Measurements from ENCODE around the gene TRIM46.

The TRIM46 gene

GRCh38 chr1:155197901-155198546 is 24.4 kb downstream of the TRIM46 start:
- no peak overlapping the region for H3K4me3 ChIP-seq (replicated peaks in 1 of 2; ENCODE audit: low read depth in 2 of 2, low read length in 2 of 2)
- TF ChIP-seq CTCF (IDR thresholded peaks at IDR 0.05; ENCODE audit: low read depth, low read length) = no peak
- DNase-seq (ENCODE audit: low read depth in 2 of 2) = no peak

DNA sequence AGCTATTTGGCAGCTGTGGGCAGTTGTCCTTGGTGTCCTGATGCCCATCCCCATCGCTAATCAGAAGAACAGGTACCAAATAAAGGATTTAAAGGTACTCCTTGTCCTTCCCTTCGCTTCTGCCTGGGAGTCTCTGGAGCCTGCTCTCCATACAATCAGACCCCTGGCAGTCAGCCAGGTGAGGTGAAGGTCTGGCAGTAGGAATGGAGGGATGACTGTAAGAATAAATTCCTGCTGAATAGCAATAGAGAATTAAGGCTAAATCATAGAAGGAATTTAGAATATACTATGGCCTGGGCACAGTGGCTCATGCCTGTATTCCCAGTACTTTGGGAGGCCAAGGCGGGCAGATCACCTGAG is 24.9 kb downstream of the TRIM46 start:
- DNase-seq (ENCODE audit: low read depth in 2 of 2) = no peak

DNA sequence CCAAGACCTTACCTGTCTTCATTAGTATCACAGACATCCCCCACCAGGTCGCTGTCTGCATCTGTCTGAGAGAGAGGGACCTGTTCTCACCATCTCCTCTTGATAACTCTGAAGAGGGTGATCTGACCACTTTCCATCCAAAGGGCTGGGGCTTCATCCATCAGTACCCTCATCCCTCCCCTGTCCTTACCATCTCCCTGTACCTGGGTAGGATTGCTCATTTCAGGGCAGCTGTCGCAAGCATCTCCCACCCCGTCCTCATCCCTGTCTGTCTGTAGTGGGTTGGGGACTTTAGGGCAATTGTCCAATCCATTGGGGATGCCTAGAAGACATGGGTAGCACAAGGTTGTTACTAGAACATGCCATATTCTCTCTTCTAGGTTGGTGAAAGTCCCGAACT is 26.1 kb downstream of the TRIM46 start:
- DNase-seq (ENCODE audit: low read depth in 2 of 2) = no peak
- no peak for TF ChIP-seq CTCF (IDR thresholded peaks at IDR 0.05; ENCODE audit: low read depth, low read length)
- H3K4me3 ChIP-seq (replicated peaks in 1 of 2; ENCODE audit: low read depth in 2 of 2, low read length in 2 of 2) = no peak overlapping the region

More for the DNA sequence above, 24.9 kb downstream of the TRIM46 start:
- TF ChIP-seq CTCF (IDR thresholded peaks at IDR 0.05; ENCODE audit: low read depth, low read length) = no peak
- H3K4me3 ChIP-seq (replicated peaks in 1 of 2; ENCODE audit: low read depth in 2 of 2, low read length in 2 of 2) = no peak overlapping the region

DNA sequence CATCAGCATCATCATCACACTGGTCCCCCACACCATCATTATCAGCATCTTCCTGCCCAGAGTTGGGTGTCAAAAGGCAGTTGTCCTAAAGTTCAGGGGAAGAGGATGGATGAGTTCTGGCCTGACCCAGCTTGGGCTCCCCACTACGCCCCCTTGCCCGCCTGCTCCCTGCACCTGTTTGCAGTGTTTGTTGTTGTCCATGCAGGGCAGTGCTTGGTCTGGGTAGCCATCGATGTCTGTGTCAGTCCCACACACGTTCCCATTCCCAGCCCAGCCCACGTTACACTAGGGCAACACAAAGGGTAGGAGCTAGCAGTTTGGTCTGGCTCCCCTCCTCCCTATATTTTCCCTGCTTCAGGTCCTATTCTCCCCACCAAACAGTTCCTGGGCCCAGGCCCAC is 27.3 kb downstream of the TRIM46 start:
- H3K4me3 ChIP-seq (replicated peaks in 1 of 2; ENCODE audit: low read depth in 2 of 2, low read length in 2 of 2) = no peak overlapping the region
- no peak for DNase-seq (ENCODE audit: low read depth in 2 of 2)

DNA sequence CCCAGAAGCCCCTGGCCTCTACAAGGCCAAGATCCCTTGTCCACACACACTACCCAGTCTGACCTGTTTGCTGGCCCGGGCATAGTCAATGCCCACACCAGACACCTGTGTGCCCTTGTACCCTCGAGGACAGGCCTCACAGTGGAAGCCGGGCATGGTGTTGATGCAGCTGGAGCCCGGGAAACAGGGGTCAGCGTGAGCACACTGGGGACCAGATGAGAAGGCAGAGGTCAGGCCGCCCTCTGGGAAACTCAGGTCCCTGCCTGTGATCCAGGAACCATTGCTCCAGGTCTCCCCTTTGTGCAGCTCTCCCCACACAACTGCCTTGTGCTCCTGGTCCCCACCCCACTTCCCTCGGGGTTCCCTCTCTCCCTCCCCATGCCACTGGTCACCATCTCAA is 28.5 kb downstream of the TRIM46 start:
- DNase-seq (ENCODE audit: low read depth in 2 of 2) = no peak
- no peak for TF ChIP-seq CTCF (IDR thresholded peaks at IDR 0.05; ENCODE audit: low read depth, low read length)
- H3K4me3 ChIP-seq (replicated peaks in 1 of 2; ENCODE audit: low read depth in 2 of 2, low read length in 2 of 2) = no peak overlapping the region

More for the DNA sequence above, 27.3 kb downstream of the TRIM46 start:
- TF ChIP-seq CTCF (IDR thresholded peaks at IDR 0.05; ENCODE audit: low read depth, low read length) = no peak

GRCh38 chr1:155202731-155203515 is 29.3 kb downstream of the TRIM46 start:
- no peak overlapping the region for H3K4me3 ChIP-seq (replicated peaks in 1 of 2; ENCODE audit: low read depth in 2 of 2, low read length in 2 of 2)
- no peak for DNase-seq (ENCODE audit: low read depth in 2 of 2)
- no peak for TF ChIP-seq CTCF (IDR thresholded peaks at IDR 0.05; ENCODE audit: low read depth, low read length)
